Measurements from ENCODE around the gene CNPY4.

Gene CNPY4

GRCh38 chr7:100148559-100149328 lies 29.3 kb downstream of the CNPY4 start, which contains the start of gene LAMTOR4:
TSS of gene LAMTOR4 (plus strand) at chr7:100148918. CDS start at chr7:100148973, 55 bp downstream.
- DNase-seq (ENCODE audit: low read depth): peak; percentile 99

- DNase-seq (ENCODE audit: low read depth): no peak
Observed at GRCh38 chr7:100152404-100152803, 33.0 kb downstream of the CNPY4 start.

- no peak for DNase-seq (ENCODE audit: low read depth)
Observed at GRCh38 chr7:100152937-100153666, 33.7 kb downstream of the CNPY4 start.

- DNase-seq (ENCODE audit: low read depth): no peak
Observed at GRCh38 chr7:100153708-100154535, 34.5 kb downstream of the CNPY4 start.

GRCh38 chr7:100154651-100155491 lies 35.4 kb downstream of the CNPY4 start:
- DNase-seq (ENCODE audit: low read depth): no peak

- DNase-seq (ENCODE audit: low read depth): no peak
Observed at GRCh38 chr7:100155553-100156317, 36.3 kb downstream of the CNPY4 start.

GRCh38 chr7:100156331-100157068 lies 37.1 kb downstream of the CNPY4 start:
- DNase-seq (ENCODE audit: low read depth): no peak

- DNase-seq (ENCODE audit: low read depth): no peak
Observed at GRCh38 chr7:100157069-100157333, 37.6 kb downstream of the CNPY4 start.

- no peak for DNase-seq (ENCODE audit: low read depth)
Observed at GRCh38 chr7:100157334-100158228, 38.1 kb downstream of the CNPY4 start.

- DNase-seq (ENCODE audit: low read depth): peak; percentile 47
Observed at GRCh38 chr7:100158229-100159098, 39.0 kb downstream of the CNPY4 start, which contains the start of gene TRAPPC14. TSS of gene TRAPPC14 (minus strand) at chr7:100158723. CDS start at chr7:100158499, 224 bp downstream.

GRCh38 chr7:100159099-100159623 lies 39.7 kb downstream of the CNPY4 start:
- DNase-seq (ENCODE audit: low read depth): no peak

GRCh38 chr7:100160067-100160466 lies 40.6 kb downstream of the CNPY4 start:
- no peak for DNase-seq (ENCODE audit: low read depth)

GRCh38 chr7:100163006-100163531 lies 43.6 kb downstream of the CNPY4 start:
- DNase-seq (ENCODE audit: low read depth): no peak

GRCh38 chr7:100163871-100164270 lies 44.4 kb downstream of the CNPY4 start:
- no peak for DNase-seq (ENCODE audit: low read depth)

GRCh38 chr7:100166317-100166940 lies 47.0 kb downstream of the CNPY4 start:
- no peak for DNase-seq (ENCODE audit: low read depth)

- no peak for DNase-seq (ENCODE audit: low read depth)
Observed at GRCh38 chr7:100166970-100167911, 47.8 kb downstream of the CNPY4 start.

All from fibroblast of the conjunctiva (primary cell).